H9 (cell line): ENCODE data around the gene MAP3K1. TPM values are rescaled to one million over a fixed set of nuclear protein-coding genes. Genes with fewer than 3 reads are reported as not detected.
A peak's percentile ranks its signal among the peaks of the same experiment; 100 is the strongest.

Experiments
- DNase-seq: peaks from one replicate; pipeline ENCODE4 v3.0.0-alpha.2; 2017
- H2AFZ ChIP-seq: one replicate; pipeline ENCODE4 v1.6.1; 2013; ENCODE audit warnings: mild to moderate bottlenecking, low read length, control low read depth, moderate library complexity
- H2AK5ac ChIP-seq: 2 replicates; pipeline ENCODE4 v1.6.1; 2013; ENCODE audit warnings: low read length, control low read depth, mixed read lengths; ENCODE audit not compliant: insufficient read length
- H2BK120ac ChIP-seq: one replicate; pipeline ENCODE4 v1.6.1; 2013; ENCODE audit warnings: low read depth, mild to moderate bottlenecking, low read length, control low read depth, inconsistent platforms; ENCODE audit not compliant: poor library complexity, severe bottlenecking
- H2BK12ac ChIP-seq: 2 replicates; pipeline ENCODE4 v1.6.1; 2013; ENCODE audit warnings: low read length, control low read depth, mixed read lengths, low read depth; ENCODE audit not compliant: insufficient read length
- H2BK15ac ChIP-seq: 2 replicates; pipeline ENCODE4 v1.6.1; 2013; ENCODE audit warnings: low read depth, low read length, control low read depth
- H2BK20ac ChIP-seq: one replicate; pipeline ENCODE4 v1.6.1; 2013; ENCODE audit warnings: low read depth, mild to moderate bottlenecking, low read length, control low read depth, inconsistent platforms; ENCODE audit not compliant: poor library complexity, severe bottlenecking
- H2BK5ac ChIP-seq: 2 replicates; pipeline ENCODE4 v1.6.1; 2013; ENCODE audit warnings: low read length, control low read depth, mixed read lengths; ENCODE audit not compliant: insufficient read length
- H3K14ac ChIP-seq: 2 replicates; pipeline ENCODE4 v1.6.1; 2013; ENCODE audit warnings: low read length, control low read depth; ENCODE audit not compliant: insufficient read depth
- H3K18ac ChIP-seq: 2 replicates; pipeline ENCODE4 v1.6.1; 2013; ENCODE audit warnings: low read depth, mild to moderate bottlenecking, mixed read lengths, low read length, control low read depth; ENCODE audit not compliant: insufficient read length
- H3K23ac ChIP-seq: 2 replicates; pipeline ENCODE4 v1.6.1; 2013; ENCODE audit warnings: low read length, control low read depth, mixed read lengths, low read depth; ENCODE audit not compliant: insufficient read length
- H3K23me2 ChIP-seq: 2 replicates; pipeline ENCODE4 v1.6.1; 2013; ENCODE audit warnings: low read depth, mild to moderate bottlenecking, mixed read lengths, low read length, control low read depth; ENCODE audit not compliant: insufficient read length, poor library complexity, severe bottlenecking
- H3K27ac ChIP-seq: 2 replicates; pipeline ENCODE4 v1.5.1; 2013; ENCODE audit warnings: low read length, control low read depth, mixed read lengths, low read depth; ENCODE audit not compliant: insufficient read length
- H3K27me3 ChIP-seq: 2 replicates; pipeline ENCODE4 v1.6.1; 2013; ENCODE audit warnings: low read length, control low read depth, inconsistent platforms; ENCODE audit not compliant: insufficient read depth
- H3K4ac ChIP-seq: 2 replicates; pipeline ENCODE4 v1.6.1; 2013; ENCODE audit warnings: low read depth, mild to moderate bottlenecking, control low read depth, inconsistent platforms, low read length, moderate library complexity
- H3K4me1 ChIP-seq: 2 replicates; pipeline ENCODE4 v1.6.1; 2013; ENCODE audit warnings: low read length, control low read depth, inconsistent platforms; ENCODE audit not compliant: insufficient read depth
- H3K4me2 ChIP-seq: 2 replicates; pipeline ENCODE4 v1.6.1; 2013; ENCODE audit warnings: low read length, control low read depth, mixed read lengths; ENCODE audit not compliant: insufficient read length, insufficient read depth
- H3K56ac ChIP-seq: 2 replicates; pipeline ENCODE4 v1.6.1; 2013; ENCODE audit warnings: low read depth, mild to moderate bottlenecking, mixed read lengths, low read length, control low read depth; ENCODE audit not compliant: insufficient read length
- H3K79me1 ChIP-seq: 2 replicates; pipeline ENCODE4 v1.6.1; 2013; ENCODE audit warnings: low read depth, mild to moderate bottlenecking, moderate library complexity, low read length, control low read depth, inconsistent platforms; ENCODE audit not compliant: insufficient read depth, poor library complexity, severe bottlenecking
- H3K79me2 ChIP-seq: 2 replicates; pipeline ENCODE4 v1.6.1; 2013; ENCODE audit warnings: low read length, control low read depth, inconsistent platforms; ENCODE audit not compliant: insufficient read depth
- H3K9ac ChIP-seq: 2 replicates; pipeline ENCODE4 v1.6.1; 2013; ENCODE audit warnings: low read length, control low read depth, mixed read lengths; ENCODE audit not compliant: insufficient read length; ENCODE audit errors: extremely low read depth
- H3K9me3 ChIP-seq: one replicate; pipeline ENCODE4 v1.6.1; 2013; ENCODE audit warnings: low read depth, low read length, inconsistent platforms; ENCODE audit not compliant: control insufficient read depth
- H3T11ph ChIP-seq: one replicate; pipeline ENCODE4 v1.6.1; 2013; ENCODE audit warnings: mild to moderate bottlenecking, low read length, control low read depth, inconsistent platforms
- H4K20me1 ChIP-seq: one replicate; pipeline ENCODE4 v1.6.1; 2013; ENCODE audit not compliant: control insufficient read depth, insufficient read length, insufficient read depth
- H4K5ac ChIP-seq: 2 replicates; pipeline ENCODE4 v1.6.1; 2013; ENCODE audit warnings: low read depth, mild to moderate bottlenecking, mixed read lengths, low read length, control low read depth; ENCODE audit not compliant: insufficient read length
- H4K8ac ChIP-seq: replicated peaks from 2 replicates; pipeline ENCODE4 v1.6.1; 2013; ENCODE audit warnings: low read length, control low read depth, mixed read lengths, low read depth; ENCODE audit not compliant: insufficient read length
- H4K91ac ChIP-seq: 2 replicates; pipeline ENCODE4 v1.6.1; 2013; ENCODE audit warnings: low read depth, mild to moderate bottlenecking, moderate library complexity, mixed read lengths, low read length, control low read depth; ENCODE audit not compliant: insufficient read length
- H3K27ac Mint-ChIP-seq, 3 experiments: 2 replicates in 2 of 3; 3 replicates in 1 of 3; pipeline ENCODE4 v1.8.0; 2020 to 2021; ENCODE audit warnings: mixed read lengths in 3 of 3, mild to moderate bottlenecking in 1 of 3, moderate library complexity in 1 of 3
- H3K27me3 Mint-ChIP-seq: 2 replicates; pipeline ENCODE4 v1.8.0; 2021; ENCODE audit warnings: low read depth, mild to moderate bottlenecking, moderate library complexity, mixed read lengths
- H3K36me3 Mint-ChIP-seq, 3 experiments: 2 replicates in 2 of 3; 3 replicates in 1 of 3; pipeline ENCODE4 v1.8.0; 2020 to 2021; ENCODE audit warnings: low read depth in 3 of 3, mixed read lengths in 3 of 3; ENCODE audit not compliant: insufficient read depth in 1 of 3
- H3K4me1 Mint-ChIP-seq, 2 experiments: 2 replicates each; pipeline ENCODE4 v1.8.0; 2020; ENCODE audit warnings: mixed read lengths in 2 of 2
- H3K4me3 Mint-ChIP-seq, 2 experiments: 2 replicates in 1 of 2; 3 replicates in 1 of 2; pipeline ENCODE4 v1.8.0; 2020 to 2021; ENCODE audit warnings: mild to moderate bottlenecking in 2 of 2, mixed read lengths in 2 of 2, moderate library complexity in 1 of 2
- H3K9me3 Mint-ChIP-seq, 2 experiments: 2 replicates in 1 of 2; 3 replicates in 1 of 2; pipeline ENCODE4 v1.8.0; 2020; ENCODE audit warnings: mild to moderate bottlenecking in 2 of 2, mixed read lengths in 2 of 2, moderate library complexity in 1 of 2
- WGBS: extraction: QIAGEN DNeasy Blood & Tissue Kit; methylation state at CpG from one replicate; pipeline ENCODE4 v1.1.7; 2013; ENCODE audit warnings: missing lambda C conversion rate, low lambda C conversion rate, mixed read lengths; ENCODE audit not compliant: insufficient read length; ENCODE audit errors: extremely low coverage; 5-methylcytosine and 5-hydroxymethylcytosine counted together
- total RNA-seq: library from RNA; stranded (reverse); gene quantifications from 2 replicates; pipeline ENCODE4 v1.2.1, GENCODE V29; 2021
- TF ChIP-seq, protein P1 (sequence below): fragments of 200-600 bp; sonication (generic); conservative IDR thresholded peaks from 3 replicates; pipeline ENCODE4 v1.8.0; 2021; ENCODE audit warnings: antibody characterized with exemption, mild to moderate bottlenecking

Gene MAP3K1
- total RNA-seq, 1 experiment from 2014 or later = 11.1 TPM

DNA sequence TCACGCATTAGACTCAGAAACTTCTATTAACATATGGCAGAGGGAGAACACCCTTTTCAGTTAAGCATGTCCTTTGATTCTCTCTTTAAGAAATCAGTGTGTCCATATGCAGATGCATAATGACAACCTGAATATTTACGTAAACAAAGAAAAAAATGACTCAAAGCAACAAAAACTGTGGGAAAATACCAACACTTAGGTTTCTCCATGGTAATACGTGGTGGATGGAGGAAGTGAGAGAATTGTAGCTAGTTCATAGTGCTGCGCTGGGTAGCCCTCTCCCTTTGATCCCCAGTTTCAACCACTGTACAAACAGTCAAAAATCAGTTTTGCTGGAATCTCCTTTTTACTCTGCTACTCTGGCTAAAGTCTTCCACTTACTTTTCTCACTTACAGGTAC, 2.0 kb upstream of the MAP3K1 start:
- H2AFZ ChIP-seq = no peak overlapping the region
- no peak overlapping the region for H3K27ac Mint-ChIP-seq
- no CpG with 5 or more reads among the region's 4 CpGs for WGBS
- H2BK12ac ChIP-seq = no peak overlapping the region
- no peaks in the 10 kb centered on the region for H4K20me1 ChIP-seq
- TF ChIP-seq, protein P1, sequence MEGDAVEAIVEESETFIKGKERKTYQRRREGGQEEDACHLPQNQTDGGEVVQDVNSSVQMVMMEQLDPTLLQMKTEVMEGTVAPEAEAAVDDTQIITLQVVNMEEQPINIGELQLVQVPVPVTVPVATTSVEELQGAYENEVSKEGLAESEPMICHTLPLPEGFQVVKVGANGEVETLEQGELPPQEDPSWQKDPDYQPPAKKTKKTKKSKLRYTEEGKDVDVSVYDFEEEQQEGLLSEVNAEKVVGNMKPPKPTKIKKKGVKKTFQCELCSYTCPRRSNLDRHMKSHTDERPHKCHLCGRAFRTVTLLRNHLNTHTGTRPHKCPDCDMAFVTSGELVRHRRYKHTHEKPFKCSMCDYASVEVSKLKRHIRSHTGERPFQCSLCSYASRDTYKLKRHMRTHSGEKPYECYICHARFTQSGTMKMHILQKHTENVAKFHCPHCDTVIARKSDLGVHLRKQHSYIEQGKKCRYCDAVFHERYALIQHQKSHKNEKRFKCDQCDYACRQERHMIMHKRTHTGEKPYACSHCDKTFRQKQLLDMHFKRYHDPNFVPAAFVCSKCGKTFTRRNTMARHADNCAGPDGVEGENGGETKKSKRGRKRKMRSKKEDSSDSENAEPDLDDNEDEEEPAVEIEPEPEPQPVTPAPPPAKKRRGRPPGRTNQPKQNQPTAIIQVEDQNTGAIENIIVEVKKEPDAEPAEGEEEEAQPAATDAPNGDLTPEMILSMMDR = no peak
- no peaks in the 10 kb centered on the region for H3K79me1 ChIP-seq
- H3K79me2 ChIP-seq = no peaks in the 10 kb centered on the region
- no peak overlapping the region for H2BK15ac ChIP-seq
- peaks cover 7% of the 10 kb centered on the region for H3K23me2 ChIP-seq
- peaks cover 4% of the 10 kb centered on the region; the same call in 1 of the 2 replicates for H3K27me3 ChIP-seq
- H3K4me1 ChIP-seq = no peaks in the 10 kb centered on the region
- H3K27me3 Mint-ChIP-seq = peaks cover 32% of the 10 kb centered on the region
- no peak overlapping the region for H3K56ac ChIP-seq
- no peak overlapping the region for H4K5ac ChIP-seq
- H3K9me3 ChIP-seq = no peaks in the 10 kb centered on the region
- H3K36me3 Mint-ChIP-seq = no peaks in the 10 kb centered on the region
- no peak overlapping the region for H2BK20ac ChIP-seq
- no peak overlapping the region for H3T11ph ChIP-seq
- H2BK120ac ChIP-seq = no peak overlapping the region
- H3K9me3 Mint-ChIP-seq = no peaks in the 10 kb centered on the region; a peak in 1 of 5 replicates
- no peak overlapping the region for H3K14ac ChIP-seq
- H4K8ac ChIP-seq = no peak overlapping the region
- no peak overlapping the region for H4K91ac ChIP-seq
- no peak overlapping the region for H3K23ac ChIP-seq
- no peak overlapping the region for H2BK5ac ChIP-seq
- H3K27ac ChIP-seq = no peak overlapping the region
- H3K18ac ChIP-seq = no peak overlapping the region
- H2AK5ac ChIP-seq = no peak overlapping the region
- no peak overlapping the region for H3K4ac ChIP-seq
- no peak overlapping the region for H3K4me2 ChIP-seq
- H3K9ac ChIP-seq = no peak overlapping the region
- DNase-seq = no peak
- H3K4me1 Mint-ChIP-seq = peaks cover 20 to 25% of the 10 kb centered on the region in 2 experiments
- peak overlapping the region; percentile 77 to 88; a peak in 3 of 5 replicates for H3K4me3 Mint-ChIP-seq
